Stimulated activated CD4-positive, alpha-beta T cell treated with anti-CD3 and anti-CD28 coated beads, TNF-alpha, amount 100 ng/mL, for 4 hours (primary cell): ENCODE results near the gene PPP3CA.
"Not testable (repeated sequence)": the region's sequence is repeated elsewhere in the genome, so short reads cannot be mapped to it uniquely, and the experiment has no call there.

Source experiments
- DNase-seq, 3 experiments: peaks; one replicate each; pipeline ENCODE4 v3.0.0-alpha.2; 2020; ENCODE audit warnings: low read depth in 3 of 3

The PPP3CA gene

DNA sequence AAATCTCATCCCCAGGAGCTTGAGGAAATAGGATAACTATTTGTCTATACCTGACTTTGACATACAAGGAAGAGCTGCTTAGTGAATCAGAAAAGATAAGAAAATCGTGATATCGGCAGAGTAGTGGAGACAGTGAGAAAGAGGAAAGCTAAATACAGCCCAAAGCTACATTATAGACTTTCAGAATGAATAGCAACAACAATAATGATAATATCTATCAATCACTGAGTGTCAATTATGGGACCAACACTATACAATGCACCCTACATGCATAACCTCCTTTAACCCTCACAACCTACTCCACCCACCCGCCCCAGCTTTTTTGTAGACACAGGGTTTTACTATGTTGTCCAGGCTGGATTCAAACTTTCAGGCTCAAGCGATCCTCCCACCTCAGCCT is 205.1 kb downstream of the PPP3CA start:
- DNase-seq = no peak

DNA sequence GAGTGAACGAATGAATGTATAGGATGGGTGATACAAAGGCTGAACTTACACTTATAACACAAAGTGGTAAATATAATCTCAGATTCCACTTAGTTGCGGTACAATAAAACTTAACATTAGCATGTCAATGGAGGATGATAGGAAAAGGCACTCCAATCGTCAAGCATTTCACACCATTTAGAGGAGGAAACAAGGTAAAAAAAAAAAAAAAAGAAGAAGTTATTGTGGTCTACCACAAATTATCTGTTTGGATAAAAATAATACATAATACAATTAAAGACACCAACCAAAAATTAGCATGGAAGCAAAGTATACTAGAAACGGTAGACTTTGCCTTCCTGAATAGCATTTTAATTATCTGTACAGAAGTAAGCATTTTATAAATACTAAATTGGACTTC is 205.5 kb downstream of the PPP3CA start:
- no peak for DNase-seq

DNA sequence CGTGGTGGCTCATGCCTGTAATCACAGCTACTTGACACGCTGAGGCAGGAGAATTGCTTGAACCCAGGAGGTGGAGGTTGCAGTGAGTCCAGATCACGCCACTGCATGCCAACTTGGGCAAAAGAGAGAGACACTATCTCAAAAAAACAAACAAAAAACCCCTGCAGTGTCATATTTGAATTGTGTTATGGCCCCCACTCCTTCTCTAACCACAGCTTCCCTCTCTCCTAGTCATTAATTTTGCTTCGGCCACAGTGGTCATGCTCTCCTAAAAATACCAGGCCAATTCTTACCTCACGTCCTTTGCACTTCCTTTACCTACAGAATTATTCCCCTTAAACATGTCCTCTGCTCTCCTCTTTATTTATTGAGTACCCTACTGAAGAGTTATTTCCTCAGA is 206.1 kb downstream of the PPP3CA start:
- DNase-seq = no peak

DNA sequence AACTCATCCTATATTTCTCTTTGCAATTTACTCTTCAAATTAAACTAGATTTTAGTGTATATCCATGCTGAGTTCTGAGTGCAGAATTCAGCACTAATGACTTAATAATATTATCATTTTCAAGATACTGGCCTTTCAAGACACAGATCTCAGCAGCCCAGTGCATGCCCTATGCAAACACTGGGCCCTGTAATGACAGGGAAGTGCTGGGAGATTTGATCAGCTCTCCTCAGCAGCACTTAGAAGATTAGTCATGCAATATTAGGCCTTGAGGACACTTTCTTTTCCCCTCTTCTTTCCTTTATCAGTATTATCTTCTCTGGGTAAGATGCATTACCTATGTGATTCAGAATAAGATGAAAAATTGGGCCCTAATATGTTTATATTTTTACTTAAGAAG is 207.1 kb downstream of the PPP3CA start:
- DNase-seq = no peak

DNA sequence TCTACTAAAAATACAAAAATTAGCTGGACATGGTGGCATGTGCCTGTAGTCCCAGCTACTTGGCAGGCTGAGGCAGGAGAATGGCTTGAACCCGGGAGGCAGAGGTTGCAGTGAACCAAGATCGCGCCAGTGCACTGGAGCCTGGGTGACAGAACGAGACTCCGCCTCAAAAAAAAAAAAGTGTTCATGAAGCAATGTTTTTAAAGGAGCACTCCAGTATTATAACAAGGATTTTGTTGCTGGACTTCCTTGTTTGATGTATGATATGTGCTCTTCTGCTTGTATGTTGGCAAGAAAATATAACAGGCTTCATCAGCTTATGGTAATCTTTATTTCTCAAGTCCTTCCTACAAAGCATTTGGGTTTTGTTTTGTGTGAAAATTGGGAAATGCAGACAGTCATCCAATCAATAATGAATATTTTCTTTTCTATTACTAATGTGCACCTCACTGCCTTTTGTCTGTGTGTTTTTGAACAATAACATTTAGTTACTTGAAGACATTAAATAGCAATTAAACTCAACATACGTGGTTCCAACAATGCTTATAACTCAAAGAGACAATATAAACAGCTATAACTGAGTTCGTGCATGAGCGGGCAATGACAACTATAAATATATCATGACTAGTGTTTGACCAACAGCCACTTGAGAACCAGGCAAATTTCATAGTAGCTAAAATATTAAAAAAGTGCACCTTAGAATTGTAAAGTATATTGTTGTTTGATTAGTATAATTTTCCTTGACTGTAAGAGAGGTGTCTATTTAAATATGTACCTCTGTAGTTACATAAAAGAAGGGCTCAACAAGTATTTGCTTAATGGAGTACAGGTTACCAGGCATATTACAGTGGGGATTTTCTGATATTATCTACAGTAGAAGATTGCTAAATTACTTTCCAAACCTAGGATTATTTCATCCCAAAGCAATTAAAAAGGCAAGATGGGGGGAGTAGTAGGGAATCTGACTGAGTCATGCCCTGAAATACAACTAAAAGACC is 210.7 kb downstream of the PPP3CA start:
- DNase-seq = no peak

DNA sequence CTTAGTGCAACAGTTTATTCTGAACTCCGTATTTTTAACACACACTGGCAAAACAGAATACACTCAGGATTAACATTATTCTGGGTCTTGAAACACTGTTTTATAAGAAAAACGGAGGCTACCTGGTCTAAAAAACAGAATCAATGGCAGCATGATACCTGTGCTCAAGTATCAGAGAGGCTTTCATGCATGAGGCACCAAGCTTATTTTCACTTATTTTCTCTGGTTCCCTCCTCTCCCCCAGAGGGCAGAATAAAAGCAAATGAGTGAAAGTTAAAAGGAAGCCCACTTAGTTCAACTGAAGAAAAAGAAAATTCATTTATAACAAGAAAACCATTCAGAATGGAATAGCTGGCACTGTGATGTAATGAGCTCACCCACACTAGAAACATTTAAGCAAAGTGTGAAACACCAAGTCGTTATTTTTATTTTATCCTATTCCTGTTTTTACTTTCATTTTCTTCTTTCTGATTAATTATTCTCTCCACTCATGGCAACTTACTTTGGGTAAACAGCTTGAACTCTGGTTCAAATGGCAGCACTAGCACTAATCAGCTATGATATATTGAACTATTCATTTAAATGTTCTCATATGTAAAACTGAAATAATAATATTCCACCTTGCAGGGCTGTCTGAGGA is 211.8 kb downstream of the PPP3CA start:
- no peak for DNase-seq

DNA sequence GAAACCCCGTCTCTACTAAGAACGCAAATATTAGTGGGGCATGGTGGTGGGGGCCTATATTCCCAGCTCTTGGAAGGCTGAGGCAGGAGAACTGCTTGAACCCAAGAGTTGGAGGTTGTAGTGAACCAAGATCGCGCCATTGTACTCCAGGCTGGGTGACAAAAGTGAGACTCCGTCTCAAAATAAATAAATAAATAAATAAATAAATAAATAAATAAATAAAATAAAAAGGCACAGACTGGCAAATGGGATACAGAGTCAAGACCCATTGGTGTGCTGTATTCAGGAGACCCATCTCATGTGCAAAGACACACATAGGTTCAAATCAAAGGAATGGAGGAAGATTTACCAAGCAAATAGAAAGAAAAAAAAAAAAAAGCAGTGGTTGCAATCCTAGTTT is 216.3 kb downstream of the PPP3CA start:
- DNase-seq = not testable (repeated sequence)

DNA sequence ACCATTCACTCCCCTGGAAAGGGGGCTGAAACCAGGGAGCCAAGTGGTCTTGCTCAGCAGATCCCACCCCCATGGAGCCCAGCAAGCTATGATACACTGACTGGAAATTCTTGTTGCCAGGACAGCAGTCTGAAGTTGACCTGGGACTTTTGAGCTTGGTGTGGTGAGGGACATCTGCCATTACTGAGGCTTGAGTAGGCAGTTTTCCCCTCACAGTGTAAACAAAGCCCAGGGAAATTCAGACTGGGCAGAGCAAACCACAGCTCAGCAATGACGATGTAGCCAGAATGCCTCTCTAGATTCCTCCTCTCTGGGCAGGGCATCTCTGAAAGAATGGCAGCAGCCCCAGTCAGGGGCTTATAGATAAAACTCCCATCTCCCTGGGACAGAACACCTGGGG is 218.4 kb downstream of the PPP3CA start:
- DNase-seq = not testable (repeated sequence)

DNA sequence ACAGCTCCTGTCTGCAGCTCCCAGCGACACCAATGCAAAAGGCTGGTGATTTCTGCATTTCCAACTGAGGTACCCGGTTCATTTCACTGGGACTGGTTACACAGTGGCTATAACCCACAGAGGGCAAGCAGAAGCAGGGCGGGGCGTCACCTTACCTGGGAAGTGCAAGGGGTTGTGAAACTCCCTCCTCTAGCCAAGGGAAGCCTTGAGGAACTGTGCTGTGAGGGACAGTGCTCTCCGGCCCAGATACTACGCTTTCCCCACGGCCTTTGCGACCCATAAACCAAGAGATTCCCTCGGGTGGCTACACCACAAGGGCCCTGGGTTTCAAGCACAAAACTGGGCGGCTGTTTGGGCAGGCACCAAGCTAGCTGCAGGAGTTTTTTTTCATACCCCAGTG is 218.9 kb downstream of the PPP3CA start:
- DNase-seq = no peak

DNA sequence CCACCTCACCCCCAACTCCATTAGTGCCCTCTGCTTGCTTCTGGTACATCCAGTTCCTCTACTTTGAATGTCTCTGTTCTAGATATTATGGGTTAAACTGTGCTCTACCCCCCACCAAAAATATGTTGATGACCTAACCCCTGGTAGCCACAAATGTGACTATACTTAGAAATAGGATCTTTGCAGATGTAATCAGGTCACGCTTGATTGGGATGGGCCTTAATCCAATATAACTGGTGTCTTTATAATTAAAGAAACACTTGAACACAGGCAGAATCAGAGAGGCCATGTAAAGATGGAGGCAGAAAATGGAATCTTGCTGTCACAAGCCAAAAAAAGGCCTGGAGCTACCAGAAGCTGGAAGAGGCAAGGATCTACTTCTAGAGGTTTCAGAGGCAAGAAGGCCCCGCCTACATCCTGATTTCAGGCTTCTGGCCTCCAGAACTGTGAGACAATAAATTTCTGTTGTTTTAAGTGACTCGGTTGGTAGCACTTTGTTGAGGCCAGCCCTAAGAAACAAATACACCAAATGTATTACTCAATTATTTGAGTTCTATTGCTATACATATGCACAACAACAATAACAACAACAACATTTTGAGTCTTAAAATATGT is 220.0 kb downstream of the PPP3CA start:
- no peak for DNase-seq

DNA sequence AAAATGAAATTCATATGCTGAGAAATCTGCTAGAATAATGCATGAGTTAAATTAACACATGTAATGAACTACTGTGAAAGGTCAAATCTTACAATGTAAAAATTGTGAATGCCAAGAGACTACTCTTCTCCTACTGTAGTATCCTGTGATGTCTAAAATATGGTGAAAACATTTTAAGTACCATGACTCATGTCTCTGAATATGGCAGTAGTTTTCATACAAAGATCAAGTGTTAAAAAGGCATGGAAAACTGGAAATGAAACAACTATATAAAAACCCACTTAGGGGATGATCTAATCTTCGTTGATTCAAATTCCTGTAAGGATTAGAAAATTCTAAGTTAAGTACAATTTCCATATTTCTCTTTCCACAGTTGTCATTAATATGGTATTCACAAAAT is 221.3 kb downstream of the PPP3CA start:
- DNase-seq = no peak

DNA sequence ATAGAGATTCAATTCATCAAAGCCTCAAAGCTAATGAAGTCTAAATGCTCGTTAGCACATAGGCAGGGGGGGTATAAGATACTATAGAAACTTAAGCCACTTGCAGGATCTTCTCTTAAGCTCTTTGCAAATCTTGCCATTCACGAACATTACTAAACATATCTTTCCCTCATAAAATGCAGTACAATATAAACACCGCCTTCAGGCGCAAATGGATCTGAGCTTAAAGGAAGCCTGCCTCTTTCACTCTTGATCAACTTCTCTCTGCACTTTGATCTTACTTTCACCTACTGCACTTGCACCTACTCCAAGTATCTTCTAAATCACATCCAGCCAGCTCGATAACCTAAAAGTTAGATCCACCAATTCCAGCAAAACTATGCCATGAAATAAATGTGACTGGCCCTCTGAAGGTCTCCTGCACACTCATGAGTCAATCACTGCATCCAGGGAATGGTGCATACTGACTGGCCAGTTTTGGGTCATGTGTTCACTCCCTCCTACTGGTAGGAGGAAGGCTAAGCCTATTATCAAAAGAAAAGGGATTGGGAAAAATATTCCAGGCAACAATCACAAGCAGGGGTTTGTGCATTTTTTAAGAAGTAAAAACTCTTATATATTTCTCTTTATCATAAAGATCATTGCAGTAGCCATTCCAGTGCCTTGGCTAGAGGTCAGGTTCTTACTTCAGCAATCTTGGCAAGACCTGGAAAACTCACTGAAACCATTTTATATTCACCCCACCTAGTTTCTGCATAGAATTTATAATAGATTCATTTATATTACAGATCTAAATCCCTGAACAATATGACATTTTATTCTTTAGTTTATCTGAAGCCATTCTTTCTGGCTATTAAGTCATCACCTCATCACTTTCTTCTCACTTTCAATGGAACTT is 222.0 kb downstream of the PPP3CA start:
- DNase-seq = no peak

DNA sequence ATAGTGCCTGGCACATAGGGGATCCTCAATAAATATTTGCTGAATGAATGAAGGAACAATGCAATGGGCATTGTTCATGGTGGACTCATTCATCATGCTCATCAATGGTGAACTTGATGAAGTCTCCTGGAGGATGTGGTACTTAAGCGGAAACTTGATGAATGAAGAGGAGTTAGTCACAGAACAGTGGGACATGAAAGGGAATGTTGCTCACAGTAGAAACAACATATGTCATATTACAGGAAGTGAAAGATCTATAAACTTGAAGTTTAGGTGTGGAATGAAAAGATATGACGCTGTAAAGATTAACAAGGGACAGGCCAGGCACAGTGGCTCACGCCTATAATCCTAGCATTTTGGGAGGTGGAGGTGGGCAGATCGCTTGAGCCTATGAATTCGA is 224.1 kb downstream of the PPP3CA start:
- DNase-seq = no peak

DNA sequence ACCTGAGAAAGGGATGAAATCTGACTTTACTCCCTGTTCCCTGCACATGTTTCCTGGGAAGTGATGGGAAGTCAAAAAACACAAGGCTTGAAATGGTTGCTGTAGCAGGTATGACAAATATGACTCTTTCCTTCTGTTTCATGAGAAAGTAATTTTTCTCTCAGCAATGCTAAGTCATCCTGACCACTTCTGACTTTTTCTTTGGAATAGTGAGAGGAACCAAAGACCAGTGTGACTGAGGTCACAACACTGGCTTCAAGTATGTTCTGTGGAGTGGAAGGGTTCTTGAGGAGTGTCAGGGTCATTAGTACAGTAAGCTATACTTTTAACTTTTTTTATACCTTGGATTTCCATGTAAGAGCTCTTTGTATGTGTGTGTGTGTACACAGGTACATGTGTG is 225.3 kb downstream of the PPP3CA start:
- no peak for DNase-seq

DNA sequence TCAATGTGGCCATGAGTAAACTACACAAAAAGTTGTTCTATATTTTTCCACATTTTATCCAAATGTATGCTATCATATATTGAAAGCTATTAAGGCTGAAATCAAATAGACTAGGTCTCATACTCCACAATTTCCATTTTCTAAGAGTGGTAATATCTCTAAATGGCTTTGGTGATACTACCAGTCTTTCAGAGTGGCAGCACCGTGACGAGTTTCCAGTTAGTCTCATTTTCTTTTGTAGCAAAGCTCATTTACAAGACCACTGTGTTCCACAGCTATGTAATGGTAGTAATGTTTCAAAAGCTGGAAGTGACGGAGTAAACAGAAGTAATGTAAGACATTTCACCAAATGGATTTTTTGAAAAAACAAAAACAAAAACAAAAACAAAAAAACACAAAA is 228.2 kb downstream of the PPP3CA start:
- DNase-seq = no peak

DNA sequence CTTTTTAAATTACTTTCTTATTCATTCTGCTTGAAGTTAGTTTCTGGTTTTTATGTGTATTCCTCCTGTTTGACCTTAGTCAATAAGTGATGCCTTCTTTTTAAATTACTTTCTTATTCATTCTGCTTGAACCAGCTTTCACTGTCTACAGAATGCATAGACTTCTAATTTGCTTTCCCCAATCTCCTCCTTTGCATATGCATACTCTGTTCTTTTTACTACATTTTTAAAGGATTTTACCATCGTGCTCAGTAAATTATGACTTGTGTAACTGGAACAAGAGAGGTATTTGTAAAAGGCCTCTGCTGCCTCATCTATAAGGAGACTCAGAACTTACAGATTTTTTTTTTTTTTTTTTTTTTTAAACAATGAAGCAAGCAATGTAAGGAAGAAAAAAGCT is 228.7 kb downstream of the PPP3CA start:
- no peak for DNase-seq

DNA sequence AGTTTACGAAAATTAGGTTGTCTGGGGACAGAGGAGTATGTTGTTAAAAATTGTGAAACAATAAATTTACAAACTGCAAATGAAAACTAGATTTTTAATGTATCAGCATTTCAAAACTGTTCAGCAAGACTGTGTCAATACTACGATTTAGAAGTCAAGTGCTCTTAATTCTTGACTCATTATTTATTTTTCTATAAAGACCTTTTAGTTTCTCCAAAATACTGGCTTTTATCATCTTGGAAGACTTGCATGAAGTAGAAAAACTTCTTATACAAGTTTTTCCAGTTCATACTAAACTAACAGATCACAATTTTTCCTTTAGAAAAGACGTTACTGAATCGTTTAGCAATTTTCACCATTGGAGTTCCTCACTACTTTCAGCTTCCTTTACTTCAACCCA is 231.4 kb downstream of the PPP3CA start:
- no peak for DNase-seq

DNA sequence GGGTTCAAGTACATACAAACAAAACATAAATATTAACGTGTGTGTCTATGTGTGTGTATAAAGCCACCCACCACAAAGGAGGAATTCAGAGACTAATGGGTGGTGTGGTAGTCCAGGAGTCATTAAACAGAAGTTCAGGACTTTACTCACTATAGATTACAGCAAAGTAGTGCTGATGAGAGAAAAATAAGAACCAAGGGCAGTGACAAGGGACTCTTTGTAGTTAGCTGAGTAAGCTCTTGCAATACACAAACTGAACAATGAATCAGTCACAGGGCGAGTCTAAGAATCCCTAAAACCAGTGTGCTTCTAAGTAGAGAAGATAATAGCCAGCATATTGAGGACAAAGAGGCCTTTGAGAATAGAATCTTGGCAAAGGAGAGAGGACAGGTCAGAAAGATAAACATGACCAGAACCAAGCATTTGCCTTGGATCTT is 232.4 kb downstream of the PPP3CA start:
- DNase-seq = no peak

DNA sequence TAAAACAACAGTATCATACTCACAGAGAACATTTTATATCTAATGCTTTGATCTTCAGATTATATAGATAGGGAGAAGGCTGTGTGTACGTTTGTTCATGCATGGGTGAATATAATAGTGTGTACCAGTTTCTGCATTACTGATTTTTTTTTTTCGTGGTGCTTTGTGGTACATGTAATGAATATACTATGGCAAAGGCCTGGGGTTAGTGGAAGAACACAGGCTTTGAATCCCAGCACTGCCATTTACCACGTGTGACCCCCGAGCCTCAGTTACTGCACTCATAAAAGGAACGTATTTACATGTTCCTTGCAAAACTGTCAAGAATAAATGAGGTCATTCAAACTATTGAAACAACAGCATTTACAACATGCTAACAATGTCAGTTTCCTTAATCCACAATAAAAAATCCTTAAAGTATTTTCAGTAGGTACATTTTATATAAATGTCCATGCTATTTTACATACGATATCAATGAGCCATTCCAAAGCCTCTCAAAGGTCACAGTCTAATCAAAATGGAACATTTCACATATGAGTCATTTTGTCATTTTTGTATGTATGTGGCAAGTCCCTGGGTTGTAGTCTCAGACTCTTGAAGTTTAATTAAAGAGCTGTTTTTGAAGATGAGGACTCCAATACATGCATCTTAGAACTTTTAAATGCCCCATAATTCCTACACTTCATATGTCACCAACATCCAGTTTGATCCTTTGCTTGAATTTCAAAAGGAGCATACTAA is 242.8 kb downstream of the PPP3CA start:
- no peak for DNase-seq

DNA sequence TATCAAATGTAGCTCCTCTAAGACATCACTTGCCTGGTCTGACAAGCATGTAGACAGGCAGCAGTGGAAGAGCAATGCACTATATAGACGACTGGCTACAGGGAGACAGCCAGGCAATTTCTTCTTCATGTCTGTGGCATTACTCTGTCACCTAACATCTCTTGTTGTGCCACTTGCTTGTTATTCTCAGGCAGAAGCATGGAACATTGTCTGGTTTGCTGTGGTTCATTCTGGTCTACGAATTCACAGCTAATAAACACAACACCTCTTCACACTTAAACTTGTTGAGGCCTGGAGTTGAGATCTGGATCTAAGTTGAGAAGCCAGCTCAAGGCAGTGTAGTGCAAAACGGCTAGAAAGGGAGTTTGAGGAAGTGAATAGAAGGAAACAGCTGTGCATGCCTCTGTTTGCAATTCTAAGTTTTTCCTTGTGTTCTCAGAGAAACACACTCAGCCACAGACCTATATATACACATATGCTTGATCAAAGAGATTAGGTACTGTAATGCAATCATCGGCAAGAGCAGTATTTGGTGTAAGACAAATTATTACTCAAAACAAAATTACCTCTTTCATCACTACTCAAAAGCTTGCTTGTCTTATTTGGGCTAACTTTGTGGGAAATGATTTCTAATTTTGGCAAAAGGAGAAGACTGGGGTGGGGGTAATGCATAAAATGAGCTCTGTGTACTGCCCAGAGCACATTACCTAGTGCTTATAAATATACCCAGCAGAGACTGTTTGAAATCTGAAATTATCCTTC is 243.8 kb downstream of the PPP3CA start:
- DNase-seq = no peak
